Stimulated activated CD8-positive, alpha-beta memory T cell treated with anti-CD3 and anti-CD28 coated beads, Interleukin-4, amount 100 ng/mL, for 48 hours (primary cell): ENCODE results near the gene MAPK11.
A peak's percentile ranks its signal among the peaks of the same experiment; 100 is the strongest.

ENCODE experiments used
- DNase-seq: peaks from one replicate; pipeline ENCODE4 v3.0.0-alpha.2; 2020

Gene MAPK11

DNA sequence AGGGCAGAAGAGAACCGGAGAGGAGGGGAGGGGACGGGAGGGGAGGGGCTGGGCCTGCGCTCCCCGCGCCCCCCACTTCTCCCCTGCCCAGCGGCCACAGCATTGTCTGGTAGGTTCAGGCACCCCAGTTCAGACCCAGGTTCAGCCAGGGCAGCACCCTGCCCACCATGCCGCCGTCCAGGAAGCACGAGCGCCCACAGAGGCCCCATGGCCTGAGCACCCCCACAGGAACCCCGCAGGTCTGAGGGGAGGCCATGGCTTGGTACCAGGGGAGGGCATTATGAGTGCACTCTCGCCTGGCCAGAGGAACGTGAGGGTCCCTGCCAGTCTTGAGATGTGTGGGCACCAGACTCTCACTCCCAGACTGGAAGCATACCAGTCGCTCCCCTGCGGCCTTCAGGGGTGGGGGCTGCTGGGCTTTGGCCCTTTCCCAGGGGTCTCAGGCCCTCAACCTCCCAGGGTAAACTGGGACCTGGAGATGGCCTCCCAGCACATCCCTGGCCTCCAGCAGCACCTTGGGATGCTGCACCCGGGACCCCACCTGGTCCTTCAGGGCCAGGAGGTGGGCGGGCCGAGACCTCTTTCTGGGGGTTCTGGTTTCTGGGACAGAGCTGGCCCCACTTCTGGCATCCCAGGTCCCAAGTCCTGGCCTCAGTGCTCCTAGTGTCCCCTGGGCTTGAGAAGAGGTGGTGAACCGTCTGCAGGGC is 37.9 kb upstream of the MAPK11 start:
- DNase-seq, result no peak

- DNase-seq, result peak; percentile 55
Measured at GRCh38 chr22:50306753-50307749, 36.9 kb upstream of the MAPK11 start, which contains the start of gene PLXNB2. TSS of gene PLXNB2 (minus strand) at chr22:50307646. CDS start at chr22:50290584, 17,062 bp downstream.

GRCh38 chr22:50305923-50306566 is 35.9 kb upstream of the MAPK11 start:
- DNase-seq, result no peak

- DNase-seq, result no peak
Measured at GRCh38 chr22:50305393-50305922, 35.3 kb upstream of the MAPK11 start.

- DNase-seq, result no peak
Measured at GRCh38 chr22:50304528-50305392, 34.6 kb upstream of the MAPK11 start.

GRCh38 chr22:50303848-50304527 is 33.8 kb upstream of the MAPK11 start:
- no peak for DNase-seq

GRCh38 chr22:50303515-50303847 is 33.3 kb upstream of the MAPK11 start:
- DNase-seq, result no peak

DNA sequence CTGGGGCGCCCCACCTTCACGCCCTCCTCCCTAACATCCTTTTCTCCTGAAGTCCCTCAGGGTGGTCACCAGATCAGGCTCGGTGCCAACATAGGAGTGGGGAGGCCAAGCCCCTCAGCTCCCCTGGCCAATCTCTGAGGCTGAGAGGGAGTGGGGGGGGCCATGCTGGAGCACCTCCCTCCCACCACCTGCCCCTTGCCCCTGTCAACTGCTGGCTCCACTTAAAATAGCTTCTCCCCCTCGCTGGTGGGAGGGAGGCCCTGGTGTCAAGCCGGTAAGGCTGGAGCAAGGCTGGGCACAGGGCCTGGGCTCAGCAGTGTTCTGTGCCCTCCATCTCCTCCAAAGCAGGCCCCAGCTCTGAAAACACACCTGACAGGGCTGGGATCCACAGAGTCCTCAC is 32.4 kb upstream of the MAPK11 start:
- no peak for DNase-seq

DNA sequence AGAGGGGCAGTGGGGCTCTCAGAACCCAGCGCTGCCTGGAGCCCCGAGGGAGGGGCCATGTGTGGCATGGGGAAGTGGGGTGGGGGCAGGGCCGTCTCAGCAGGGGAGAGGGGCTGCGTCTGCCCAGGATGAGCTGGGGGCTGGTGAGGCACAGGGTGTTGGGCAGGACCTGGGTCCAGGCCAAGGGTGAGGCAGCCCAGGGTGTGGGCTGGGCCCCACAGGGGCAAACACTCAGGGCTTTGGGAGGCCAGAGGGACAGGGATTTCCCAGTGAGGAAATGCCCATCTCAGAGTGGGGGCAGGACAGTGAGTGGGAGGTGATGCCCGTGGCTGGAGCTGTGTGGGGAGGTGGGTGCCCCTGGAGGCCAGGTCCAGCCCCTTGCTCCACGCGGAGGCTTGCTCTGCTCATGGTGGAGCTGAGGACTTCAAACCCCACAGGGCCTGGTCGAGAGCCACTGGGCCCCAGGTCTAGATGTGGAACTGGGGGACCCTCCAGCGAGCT is 31.9 kb upstream of the MAPK11 start:
- DNase-seq, result no peak

DNA sequence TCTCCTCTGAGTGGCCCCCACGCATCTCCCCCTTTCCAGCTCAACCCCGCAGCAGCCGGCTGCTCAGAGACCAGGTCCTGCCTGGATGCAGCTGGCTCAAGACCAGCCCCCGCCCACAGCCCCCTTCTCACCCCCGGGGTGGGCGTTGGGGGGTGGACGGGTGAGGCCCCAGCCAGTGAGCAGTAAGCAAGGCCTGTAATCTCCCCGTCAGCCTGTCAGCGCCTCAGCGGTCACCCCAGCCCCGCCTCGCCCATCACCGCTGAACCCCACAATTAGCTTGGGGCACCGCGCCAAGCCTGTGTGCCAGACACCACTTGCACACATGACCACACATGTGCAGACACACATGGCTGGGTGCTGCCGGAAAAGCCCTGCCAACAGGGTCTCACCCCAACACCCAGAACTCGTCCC is 31.4 kb upstream of the MAPK11 start:
- no peak for DNase-seq

DNA sequence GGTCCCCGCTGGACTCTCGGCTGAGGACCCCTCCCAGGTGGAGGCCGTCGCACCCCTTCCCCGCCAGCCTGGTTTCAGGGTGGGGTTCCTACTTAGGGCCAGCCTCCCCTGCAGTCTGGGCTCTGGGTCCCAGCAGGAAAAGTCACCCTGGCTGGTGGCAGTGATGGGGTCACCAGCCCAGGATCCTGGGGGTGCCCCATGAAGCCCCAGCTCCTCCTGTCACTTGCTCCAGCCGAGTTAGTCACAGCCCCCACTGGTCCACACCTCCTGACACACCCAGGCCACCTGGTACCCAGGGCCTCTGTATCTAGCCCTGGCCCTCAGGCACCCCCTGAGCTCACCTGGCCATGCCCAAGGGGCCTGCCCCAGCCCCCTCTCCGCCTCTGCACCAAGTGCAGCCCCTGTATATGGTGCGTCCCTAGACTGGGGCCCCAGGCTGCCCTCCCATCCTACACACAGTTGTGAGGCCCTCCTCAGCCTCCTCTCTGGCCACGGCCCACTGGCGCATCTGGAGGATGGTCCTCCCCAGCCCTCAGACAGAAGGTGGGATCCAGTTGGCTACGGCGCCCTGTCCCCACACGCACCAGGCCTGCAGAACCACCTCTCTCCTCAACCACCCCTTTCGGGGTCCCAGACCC is 30.6 kb upstream of the MAPK11 start:
- DNase-seq, result no peak

DNA sequence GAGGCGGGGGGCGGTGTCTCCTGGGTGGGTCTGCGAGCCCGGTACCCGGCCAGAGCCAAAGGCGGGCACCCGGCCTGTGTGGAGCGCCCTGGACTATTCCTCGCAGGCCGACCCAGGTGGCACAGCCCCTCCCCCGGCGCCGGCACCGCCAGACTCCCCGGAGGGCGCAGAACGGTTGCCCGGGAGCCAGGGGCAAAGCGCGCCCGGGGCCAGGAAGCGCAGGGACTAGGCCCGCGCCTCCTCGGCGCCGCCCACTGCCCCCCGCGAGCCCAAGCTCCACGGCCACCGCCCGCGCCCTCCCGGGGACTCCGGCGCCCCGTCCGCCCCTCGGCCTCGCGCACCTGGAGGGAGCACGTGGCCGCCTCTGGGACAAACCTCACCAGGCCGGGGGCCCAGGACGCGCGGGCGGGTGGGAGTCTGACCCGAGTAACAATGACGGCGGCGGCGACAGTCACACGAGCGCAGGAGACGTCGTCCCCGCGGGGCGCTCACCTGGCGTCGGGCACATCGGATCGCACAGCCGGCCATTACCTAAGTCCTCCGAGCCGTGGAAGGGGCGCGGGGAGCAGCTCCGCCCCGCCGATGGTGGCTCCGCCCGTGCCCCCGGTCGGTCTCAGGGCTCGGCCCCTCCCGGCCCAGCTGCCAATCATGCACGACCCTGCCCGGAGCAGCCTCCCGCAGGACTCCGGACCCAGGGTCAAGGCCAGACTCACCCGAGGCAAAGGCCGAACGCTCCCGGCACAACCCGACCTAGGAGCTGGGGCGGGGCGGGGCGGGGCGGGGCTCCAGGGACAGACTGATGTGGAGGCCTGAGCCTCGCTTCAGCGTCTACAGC is 29.8 kb upstream of the MAPK11 start:
- no peak for DNase-seq

GRCh38 chr22:50298937-50299784 is 29.0 kb upstream of the MAPK11 start:
- DNase-seq, result no peak

DNA sequence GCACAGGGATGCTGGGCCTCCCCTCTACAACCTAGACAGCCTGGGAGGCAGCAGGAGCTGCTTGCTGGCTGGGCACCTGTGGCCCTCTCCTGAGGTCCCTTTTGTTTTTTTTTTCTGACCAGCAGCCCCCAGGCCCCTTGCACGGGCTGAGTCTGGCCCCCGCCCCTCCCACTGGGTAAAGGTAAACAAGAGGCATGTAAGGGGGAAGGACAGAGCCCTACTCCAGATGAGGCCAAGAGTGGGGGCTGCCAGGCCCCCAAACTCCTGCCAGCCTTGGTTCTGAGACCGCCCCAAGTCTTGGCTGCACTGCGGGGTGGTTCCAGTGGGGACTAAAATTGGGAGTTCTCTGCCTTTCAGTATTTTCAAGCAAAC is 28.1 kb upstream of the MAPK11 start:
- DNase-seq, result no peak

DNA sequence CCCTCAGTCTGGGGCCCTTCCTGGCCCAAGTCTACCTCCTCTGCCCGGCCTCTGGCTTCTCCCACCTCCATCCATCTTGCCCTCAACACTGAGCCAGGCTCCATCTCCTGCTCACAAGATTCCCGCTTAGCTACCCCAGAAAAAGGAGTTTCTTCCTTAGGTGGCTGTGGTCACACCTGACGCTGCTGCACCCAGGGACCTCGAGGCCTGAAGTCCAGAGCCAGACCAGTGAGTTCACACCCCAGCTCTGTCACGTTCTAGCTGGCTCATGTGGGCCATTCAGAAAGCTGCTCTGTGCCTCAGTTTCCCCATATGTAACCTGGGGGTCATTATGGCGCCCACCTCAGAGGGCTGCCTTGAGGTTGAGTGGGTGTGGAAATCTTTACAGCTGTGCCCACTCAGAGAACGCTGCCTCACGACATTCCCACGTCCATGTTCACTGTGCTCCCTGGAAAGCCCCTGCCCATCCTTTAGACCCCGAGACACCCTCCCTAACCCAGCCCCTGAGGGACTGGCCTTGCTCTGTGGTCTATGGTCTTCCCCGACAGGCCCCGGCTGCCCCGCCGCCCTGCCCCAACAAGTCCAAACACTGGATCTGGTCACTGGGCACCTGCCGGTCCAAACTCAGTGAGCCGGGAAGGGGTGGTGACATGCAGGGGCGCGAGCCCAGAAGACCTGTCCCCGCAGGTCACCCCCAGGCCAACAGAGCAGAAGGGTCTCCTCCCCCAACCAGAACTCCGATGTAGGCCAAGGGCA is 27.5 kb upstream of the MAPK11 start:
- no peak for DNase-seq

- no peak for DNase-seq
Measured at GRCh38 chr22:50296658-50297490, 26.7 kb upstream of the MAPK11 start.

DNA sequence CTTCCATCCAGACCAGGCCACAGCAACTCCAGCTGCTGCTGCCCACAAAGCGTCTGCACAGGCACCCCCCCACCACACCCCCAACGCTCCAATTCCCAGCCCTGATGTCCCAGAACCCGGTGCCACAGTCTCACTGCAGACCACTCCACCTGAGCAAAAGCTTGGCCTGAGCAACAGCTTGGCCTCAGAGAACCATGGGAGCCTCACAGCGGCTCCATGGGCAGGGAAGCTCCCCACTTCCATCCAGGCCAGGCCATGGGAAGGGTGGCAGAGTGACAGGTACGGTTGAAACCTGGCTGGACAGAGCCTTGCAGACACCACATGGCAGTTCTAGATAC is 24.1 kb upstream of the MAPK11 start:
- DNase-seq, result no peak
